ENCODE measurements around the gene PDLIM5.

Gene PDLIM5

GRCh38 chr4:94639298-94639697 is 187.6 kb downstream of the PDLIM5 start:
- H3K4me3 ChIP-seq (ENCODE audit: low read length): no peak overlapping the region
- H3K4me1 ChIP-seq (ENCODE audit: control insufficient read depth, insufficient read depth, low read length): peaks cover 32% of the 10 kb centered on the region
- no peaks in the 10 kb centered on the region for H3K9me3 ChIP-seq (ENCODE audit: control insufficient read depth, low read length)

GRCh38 chr4:94640151-94640550 is 188.4 kb downstream of the PDLIM5 start:
- no peaks in the 10 kb centered on the region for H3K27me3 ChIP-seq (replicated peaks; ENCODE audit: control insufficient read depth, insufficient read depth, low read length)
- DNase-seq (ENCODE audit: low read depth): no peak
- H3K9ac ChIP-seq (ENCODE audit: low read length): no peak overlapping the region
- H3K9me3 ChIP-seq (ENCODE audit: control insufficient read depth, low read length): no peaks in the 10 kb centered on the region
- H3K36me3 ChIP-seq (ENCODE audit: control insufficient read depth, insufficient read depth, low read length, severe bottlenecking): peaks cover 51% of the 10 kb centered on the region
- H3K4me3 ChIP-seq (ENCODE audit: low read length): no peak overlapping the region
- H3K4me1 ChIP-seq (ENCODE audit: control insufficient read depth, insufficient read depth, low read length): peaks cover 24% of the 10 kb centered on the region

More at GRCh38 chr4:94639298-94639697, 187.6 kb downstream of the PDLIM5 start:
- Histone ChIP-seq H3K27me3 (replicated peaks; ENCODE audit: control insufficient read depth, insufficient read depth, low read length) (no peaks in the 10 kb centered on the region), H3K9ac (ENCODE audit: low read length) (no peak overlapping the region), H3K36me3 (ENCODE audit: control insufficient read depth, insufficient read depth, low read length, severe bottlenecking) (peaks cover 46% of the 10 kb centered on the region)
- DNase-seq (ENCODE audit: low read depth): no peak

- Histone ChIP-seq H3K4me3 (ENCODE audit: low read length) (no peak overlapping the region), H3K9ac (ENCODE audit: low read length) (no peak overlapping the region), H3K9me3 (ENCODE audit: control insufficient read depth, low read length) (no peaks in the 10 kb centered on the region), H3K36me3 (ENCODE audit: control insufficient read depth, insufficient read depth, low read length, severe bottlenecking) (peaks cover 69% of the 10 kb centered on the region), H3K4me1 (ENCODE audit: control insufficient read depth, insufficient read depth, low read length) (peaks cover 13% of the 10 kb centered on the region), H3K27me3 (replicated peaks; ENCODE audit: control insufficient read depth, insufficient read depth, low read length) (no peaks in the 10 kb centered on the region)
- DNase-seq (ENCODE audit: low read depth): peak; percentile 45
Observed at GRCh38 chr4:94641702-94642560, 190.2 kb downstream of the PDLIM5 start.

GRCh38 chr4:94642561-94642866 is 190.8 kb downstream of the PDLIM5 start:
- peak; percentile 27 for DNase-seq (ENCODE audit: low read depth)
- Histone ChIP-seq H3K9ac (ENCODE audit: low read length) (no peak overlapping the region), H3K4me1 (ENCODE audit: control insufficient read depth, insufficient read depth, low read length) (peaks cover 13% of the 10 kb centered on the region), H3K27me3 (replicated peaks; ENCODE audit: control insufficient read depth, insufficient read depth, low read length) (no peaks in the 10 kb centered on the region), H3K36me3 (ENCODE audit: control insufficient read depth, insufficient read depth, low read length, severe bottlenecking) (peaks cover 74% of the 10 kb centered on the region), H3K4me3 (ENCODE audit: low read length) (no peak overlapping the region), H3K9me3 (ENCODE audit: control insufficient read depth, low read length) (no peaks in the 10 kb centered on the region)

GRCh38 chr4:94648699-94649098 is 197.0 kb downstream of the PDLIM5 start:
- H3K9me3 ChIP-seq (ENCODE audit: control insufficient read depth, low read length): no peaks in the 10 kb centered on the region
- no peak overlapping the region for H3K9ac ChIP-seq (ENCODE audit: low read length)
- peaks cover 47% of the 10 kb centered on the region for H3K36me3 ChIP-seq (ENCODE audit: control insufficient read depth, insufficient read depth, low read length, severe bottlenecking)
- H3K4me1 ChIP-seq (ENCODE audit: control insufficient read depth, insufficient read depth, low read length): peaks cover 20% of the 10 kb centered on the region
- H3K4me3 ChIP-seq (ENCODE audit: low read length): no peak overlapping the region
- no peaks in the 10 kb centered on the region for H3K27me3 ChIP-seq (replicated peaks; ENCODE audit: control insufficient read depth, insufficient read depth, low read length)
- DNase-seq (ENCODE audit: low read depth): no peak

- Histone ChIP-seq H3K9me3 (ENCODE audit: control insufficient read depth, low read length) (no peaks in the 10 kb centered on the region), H3K9ac (ENCODE audit: low read length) (no peak overlapping the region), H3K4me3 (ENCODE audit: low read length) (peak overlapping the region; percentile 29), H3K36me3 (ENCODE audit: control insufficient read depth, insufficient read depth, low read length, severe bottlenecking) (peaks cover 49% of the 10 kb centered on the region), H3K4me1 (ENCODE audit: control insufficient read depth, insufficient read depth, low read length) (peaks cover 20% of the 10 kb centered on the region), H3K27me3 (replicated peaks; ENCODE audit: control insufficient read depth, insufficient read depth, low read length) (no peaks in the 10 kb centered on the region)
- DNase-seq (ENCODE audit: low read depth): peak; percentile 67
Observed at GRCh38 chr4:94649381-94650133, 197.8 kb downstream of the PDLIM5 start.

- H3K36me3 ChIP-seq (ENCODE audit: control insufficient read depth, insufficient read depth, low read length, severe bottlenecking): peaks cover 49% of the 10 kb centered on the region
- no peaks in the 10 kb centered on the region for H3K27me3 ChIP-seq (replicated peaks; ENCODE audit: control insufficient read depth, insufficient read depth, low read length)
- DNase-seq (ENCODE audit: low read depth): no peak
- H3K9me3 ChIP-seq (ENCODE audit: control insufficient read depth, low read length): no peaks in the 10 kb centered on the region
- H3K9ac ChIP-seq (ENCODE audit: low read length): no peak overlapping the region
- H3K4me3 ChIP-seq (ENCODE audit: low read length): peak overlapping the region; percentile 29
- H3K4me1 ChIP-seq (ENCODE audit: control insufficient read depth, insufficient read depth, low read length): peaks cover 20% of the 10 kb centered on the region
Observed at GRCh38 chr4:94650134-94650495, 198.4 kb downstream of the PDLIM5 start.

- Histone ChIP-seq H3K4me3 (ENCODE audit: low read length) (no peak overlapping the region), H3K36me3 (ENCODE audit: control insufficient read depth, insufficient read depth, low read length, severe bottlenecking) (peaks cover 45% of the 10 kb centered on the region), H3K9ac (ENCODE audit: low read length) (no peak overlapping the region), H3K27me3 (replicated peaks; ENCODE audit: control insufficient read depth, insufficient read depth, low read length) (no peaks in the 10 kb centered on the region), H3K4me1 (ENCODE audit: control insufficient read depth, insufficient read depth, low read length) (peaks cover 20% of the 10 kb centered on the region), H3K9me3 (ENCODE audit: control insufficient read depth, low read length) (no peaks in the 10 kb centered on the region)
- no peak for DNase-seq (ENCODE audit: low read depth)
Observed at GRCh38 chr4:94650690-94651089, 198.9 kb downstream of the PDLIM5 start.

- Histone ChIP-seq H3K9me3 (ENCODE audit: control insufficient read depth, low read length) (no peaks in the 10 kb centered on the region), H3K4me3 (ENCODE audit: low read length) (no peak overlapping the region), H3K9ac (ENCODE audit: low read length) (no peak overlapping the region), H3K27me3 (replicated peaks; ENCODE audit: control insufficient read depth, insufficient read depth, low read length) (no peaks in the 10 kb centered on the region), H3K4me1 (ENCODE audit: control insufficient read depth, insufficient read depth, low read length) (peaks cover 20% of the 10 kb centered on the region), H3K36me3 (ENCODE audit: control insufficient read depth, insufficient read depth, low read length, severe bottlenecking) (peaks cover 39% of the 10 kb centered on the region)
- no peak for DNase-seq (ENCODE audit: low read depth)
Observed at GRCh38 chr4:94653095-94653649, 201.4 kb downstream of the PDLIM5 start.

GRCh38 chr4:94653984-94654609 is 202.4 kb downstream of the PDLIM5 start:
- no peaks in the 10 kb centered on the region for H3K9me3 ChIP-seq (ENCODE audit: control insufficient read depth, low read length)
- DNase-seq (ENCODE audit: low read depth): peak; percentile 10
- no peak overlapping the region for H3K9ac ChIP-seq (ENCODE audit: low read length)
- no peak overlapping the region for H3K4me3 ChIP-seq (ENCODE audit: low read length)
- H3K27me3 ChIP-seq (replicated peaks; ENCODE audit: control insufficient read depth, insufficient read depth, low read length): no peaks in the 10 kb centered on the region
- H3K36me3 ChIP-seq (ENCODE audit: control insufficient read depth, insufficient read depth, low read length, severe bottlenecking): peaks cover 43% of the 10 kb centered on the region
- H3K4me1 ChIP-seq (ENCODE audit: control insufficient read depth, insufficient read depth, low read length): peaks cover 20% of the 10 kb centered on the region

GRCh38 chr4:94654714-94655113 is 203.0 kb downstream of the PDLIM5 start:
- Histone ChIP-seq H3K4me1 (ENCODE audit: control insufficient read depth, insufficient read depth, low read length) (peaks cover 15% of the 10 kb centered on the region), H3K36me3 (ENCODE audit: control insufficient read depth, insufficient read depth, low read length, severe bottlenecking) (peaks cover 46% of the 10 kb centered on the region), H3K4me3 (ENCODE audit: low read length) (no peak overlapping the region), H3K9me3 (ENCODE audit: control insufficient read depth, low read length) (no peaks in the 10 kb centered on the region), H3K27me3 (replicated peaks; ENCODE audit: control insufficient read depth, insufficient read depth, low read length) (no peaks in the 10 kb centered on the region), H3K9ac (ENCODE audit: low read length) (no peak overlapping the region)
- no peak for DNase-seq (ENCODE audit: low read depth)
